GM13977 (cell line): ENCODE data around the gene COL21A1.

Experiments
- DNase-seq: peaks from one replicate; pipeline ENCODE4 v3.0.0; 2012; ENCODE audit warnings: low spot score
- in situ Hi-C: fragments of 300-500 bp; cut with MboI; formaldehyde crosslinking; loops from one replicate; pipeline ENCODE4 v1.12.0; 2022; ENCODE audit warnings: low sequenced_read_pairs, low pct_unique_long_range_greater_than_20kb, mixed read lengths, inconsistent platforms; ENCODE audit not compliant: unreplicated experiment
- TF ChIP-seq, protein P1 (sequence below): IDR thresholded peaks from 2 replicates; pipeline ENCODE4 v1.5.1; 2012; ENCODE audit warnings: mild to moderate bottlenecking, control low read depth; ENCODE audit not compliant: insufficient read depth; ENCODE audit errors: extremely low read depth, missing control alignments

The COL21A1 gene

DNA sequence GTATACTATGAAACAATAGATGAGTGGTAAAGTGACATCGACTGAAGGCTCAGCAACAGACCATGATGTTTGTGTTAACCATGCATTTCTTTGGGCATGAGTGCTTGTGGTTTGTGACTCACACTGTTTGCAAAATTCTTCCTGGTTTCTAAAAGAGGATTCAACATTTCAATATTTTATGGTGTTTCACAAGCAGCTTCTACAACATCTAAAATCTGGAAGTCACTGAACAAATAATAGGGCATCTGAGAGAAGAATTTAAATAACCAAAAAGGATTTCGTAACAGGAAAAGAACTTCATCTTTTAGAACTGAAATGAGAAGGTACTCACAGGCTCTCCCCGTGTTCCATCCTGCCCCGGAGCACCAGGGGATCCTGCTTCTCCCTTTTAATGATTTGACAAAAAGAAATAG lies 146.2 kb downstream of the COL21A1 start:
- TF ChIP-seq, protein P1, sequence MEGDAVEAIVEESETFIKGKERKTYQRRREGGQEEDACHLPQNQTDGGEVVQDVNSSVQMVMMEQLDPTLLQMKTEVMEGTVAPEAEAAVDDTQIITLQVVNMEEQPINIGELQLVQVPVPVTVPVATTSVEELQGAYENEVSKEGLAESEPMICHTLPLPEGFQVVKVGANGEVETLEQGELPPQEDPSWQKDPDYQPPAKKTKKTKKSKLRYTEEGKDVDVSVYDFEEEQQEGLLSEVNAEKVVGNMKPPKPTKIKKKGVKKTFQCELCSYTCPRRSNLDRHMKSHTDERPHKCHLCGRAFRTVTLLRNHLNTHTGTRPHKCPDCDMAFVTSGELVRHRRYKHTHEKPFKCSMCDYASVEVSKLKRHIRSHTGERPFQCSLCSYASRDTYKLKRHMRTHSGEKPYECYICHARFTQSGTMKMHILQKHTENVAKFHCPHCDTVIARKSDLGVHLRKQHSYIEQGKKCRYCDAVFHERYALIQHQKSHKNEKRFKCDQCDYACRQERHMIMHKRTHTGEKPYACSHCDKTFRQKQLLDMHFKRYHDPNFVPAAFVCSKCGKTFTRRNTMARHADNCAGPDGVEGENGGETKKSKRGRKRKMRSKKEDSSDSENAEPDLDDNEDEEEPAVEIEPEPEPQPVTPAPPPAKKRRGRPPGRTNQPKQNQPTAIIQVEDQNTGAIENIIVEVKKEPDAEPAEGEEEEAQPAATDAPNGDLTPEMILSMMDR: no peak
- no peak for DNase-seq
- in situ Hi-C loops: no loop called here

GRCh38 chr6:56096946-56097621 lies 150.3 kb downstream of the COL21A1 start:
- in situ Hi-C loops: no loop called here
- TF ChIP-seq, protein P1: no peak
- no peak for DNase-seq

GRCh38 chr6:56096541-56096940 lies 150.8 kb downstream of the COL21A1 start:
- no peak for DNase-seq
- in situ Hi-C loops: no loop called here

DNA sequence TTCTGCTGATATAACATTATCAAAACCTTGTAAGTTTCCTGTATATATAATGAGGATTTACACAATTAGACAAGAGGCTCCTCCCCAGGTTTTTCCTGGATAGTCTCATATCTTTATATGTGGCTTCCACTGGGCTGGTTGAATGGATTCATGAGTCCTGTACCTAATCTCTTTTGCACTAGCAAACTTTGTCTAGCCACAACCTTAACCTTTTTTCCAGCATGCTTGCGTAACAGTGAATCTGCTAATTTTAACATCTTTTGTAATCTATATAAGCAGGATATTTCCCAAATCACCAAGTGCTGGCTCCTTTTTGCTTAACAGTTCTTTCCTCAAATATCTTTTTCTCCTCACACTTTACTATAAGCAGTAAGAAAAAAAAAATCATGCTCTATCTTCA lies 153.6 kb downstream of the COL21A1 start:
- no peak for DNase-seq
- in situ Hi-C loops: no loop called here
- TF ChIP-seq, protein P1: no peak

More at GRCh38 chr6:56096541-56096940, 150.8 kb downstream of the COL21A1 start:
- TF ChIP-seq, protein P1: no peak

DNA sequence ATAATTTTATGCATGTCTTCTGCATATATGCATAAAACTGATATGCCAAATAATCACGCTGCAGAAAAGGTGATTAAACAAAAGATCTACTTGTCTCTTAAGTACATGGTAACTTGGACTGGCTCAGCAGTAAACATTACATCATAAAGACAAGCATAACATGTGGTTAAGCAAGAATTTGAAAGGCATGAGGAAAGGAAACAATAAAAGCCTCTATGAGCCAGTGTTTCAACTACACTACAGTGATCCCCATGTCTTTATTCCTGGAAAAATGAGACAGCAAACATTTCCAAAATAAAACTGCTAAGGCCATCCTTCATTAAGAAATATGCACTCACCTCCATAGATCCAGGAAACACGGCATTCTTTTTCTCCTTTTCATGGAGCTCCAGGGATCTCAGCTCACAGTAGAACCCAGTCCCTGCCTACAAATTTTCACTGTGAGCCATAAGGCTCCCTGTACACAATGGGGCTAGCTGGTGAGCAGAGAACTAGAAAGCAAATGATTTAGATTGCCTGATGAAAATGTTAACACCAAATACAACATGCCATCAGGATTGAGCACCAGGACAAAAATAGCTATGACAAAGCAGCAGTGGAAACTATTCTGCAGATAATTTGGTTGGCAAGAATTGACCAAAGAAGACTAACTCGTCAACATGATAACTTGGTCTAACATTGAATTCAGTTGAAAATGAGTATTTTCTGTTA lies 156.1 kb downstream of the COL21A1 start:
- no peak for DNase-seq
- in situ Hi-C loops: no loop called here
- TF ChIP-seq, protein P1: no peak

DNA sequence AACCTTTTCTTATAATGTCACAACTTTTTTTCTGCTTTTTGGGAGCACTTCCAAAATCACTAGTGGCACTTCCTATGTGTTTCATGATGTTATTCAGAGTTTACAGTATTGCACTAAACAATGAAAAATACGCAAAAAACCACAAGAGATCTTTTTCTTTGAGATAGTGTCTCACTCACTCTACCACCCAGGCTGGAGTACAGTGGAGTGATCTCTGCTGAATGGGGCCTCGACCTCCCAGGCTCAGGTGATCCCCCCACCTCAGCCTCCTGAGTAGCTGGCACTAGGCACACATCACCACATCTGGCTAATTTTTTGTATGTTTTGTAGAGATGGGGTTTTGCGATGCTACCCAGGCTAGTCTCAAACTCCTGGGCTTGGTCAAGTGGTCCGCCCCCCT lies 158.7 kb downstream of the COL21A1 start:
- DNase-seq: no peak
- in situ Hi-C loops: no loop called here
- TF ChIP-seq, protein P1: no peak
